GM12872 (cell line): ENCODE measurements around the gene NFIA.

Experiments
- CTCF ChIP-seq: IDR thresholded peaks from 3 replicates; pipeline ENCODE4 v1.5.1; 2011; ENCODE audit warnings: low read depth, mild to moderate bottlenecking, low read length, moderate library complexity; ENCODE audit not compliant: insufficient read depth

Gene NFIA

GRCh38 chr1:61223140-61223539 is 140.8 kb downstream of the NFIA start:
- no peak for TF ChIP-seq CTCF

GRCh38 chr1:61224609-61225008 is 142.2 kb downstream of the NFIA start:
- no peak for TF ChIP-seq CTCF

- no peak for TF ChIP-seq CTCF
These were observed 143.1 kb downstream of the NFIA start for GRCh38 chr1:61225478-61225877.

- no peak for TF ChIP-seq CTCF
These were observed 144.6 kb downstream of the NFIA start for GRCh38 chr1:61226791-61227567.

- TF ChIP-seq CTCF = no peak
These were observed 145.6 kb downstream of the NFIA start for GRCh38 chr1:61227857-61228550.

- TF ChIP-seq CTCF = no peak
These were observed 148.2 kb downstream of the NFIA start for GRCh38 chr1:61230523-61230922.

- TF ChIP-seq CTCF = no peak
These were observed 149.4 kb downstream of the NFIA start for GRCh38 chr1:61231795-61232194.
